Measurements from ENCODE around the gene FBXO34. TPM values are rescaled to one million over a fixed set of nuclear protein-coding genes. Genes with fewer than 3 reads are reported as not detected.
A peak's percentile ranks its signal among the peaks of the same experiment; 100 is the strongest.
"Not testable (repeated sequence)": the region's sequence is repeated elsewhere in the genome, so short reads cannot be mapped to it uniquely, and the experiment has no call there.

FBXO34 gene
- total RNA-seq, 1 donor from 2014 or later, result 29.5 TPM

DNA sequence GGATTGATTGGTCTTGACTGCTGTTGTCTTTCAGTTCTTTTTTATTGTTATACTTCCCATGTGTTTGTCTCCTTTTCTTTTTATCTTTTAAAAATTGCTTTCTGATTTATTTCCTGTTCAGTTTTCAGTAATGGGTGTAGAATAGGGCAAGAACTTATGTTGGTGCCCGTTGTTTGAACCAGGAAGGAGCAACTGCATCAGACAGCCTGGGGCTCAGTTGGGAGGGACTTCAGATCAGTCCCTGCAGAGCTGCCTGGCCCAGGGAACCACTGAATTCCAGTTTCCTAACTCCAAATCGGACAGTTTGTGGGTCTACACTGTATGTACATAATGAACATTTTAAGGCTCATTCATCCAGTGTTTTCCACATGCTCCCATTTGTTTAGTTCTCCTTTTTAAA is 64.9 kb downstream of the FBXO34 start:
- no peaks in the 10 kb centered on the region for H3K27me3 ChIP-seq (ENCODE audit: control insufficient read depth, insufficient read depth, low read length)
- peak; percentile 71 for DNase-seq (ENCODE audit: low read depth)
- TF ChIP-seq, protein P1, sequence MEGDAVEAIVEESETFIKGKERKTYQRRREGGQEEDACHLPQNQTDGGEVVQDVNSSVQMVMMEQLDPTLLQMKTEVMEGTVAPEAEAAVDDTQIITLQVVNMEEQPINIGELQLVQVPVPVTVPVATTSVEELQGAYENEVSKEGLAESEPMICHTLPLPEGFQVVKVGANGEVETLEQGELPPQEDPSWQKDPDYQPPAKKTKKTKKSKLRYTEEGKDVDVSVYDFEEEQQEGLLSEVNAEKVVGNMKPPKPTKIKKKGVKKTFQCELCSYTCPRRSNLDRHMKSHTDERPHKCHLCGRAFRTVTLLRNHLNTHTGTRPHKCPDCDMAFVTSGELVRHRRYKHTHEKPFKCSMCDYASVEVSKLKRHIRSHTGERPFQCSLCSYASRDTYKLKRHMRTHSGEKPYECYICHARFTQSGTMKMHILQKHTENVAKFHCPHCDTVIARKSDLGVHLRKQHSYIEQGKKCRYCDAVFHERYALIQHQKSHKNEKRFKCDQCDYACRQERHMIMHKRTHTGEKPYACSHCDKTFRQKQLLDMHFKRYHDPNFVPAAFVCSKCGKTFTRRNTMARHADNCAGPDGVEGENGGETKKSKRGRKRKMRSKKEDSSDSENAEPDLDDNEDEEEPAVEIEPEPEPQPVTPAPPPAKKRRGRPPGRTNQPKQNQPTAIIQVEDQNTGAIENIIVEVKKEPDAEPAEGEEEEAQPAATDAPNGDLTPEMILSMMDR (IDR thresholded peaks at IDR 0.05; ENCODE audit: insufficient read depth, low read length, severe bottlenecking), result no peak
- no peaks in the 10 kb centered on the region for H3K36me3 ChIP-seq (ENCODE audit: control insufficient read depth, insufficient read depth, low read length)
- no peak for FAIRE-seq
- H3K4me3 ChIP-seq (ENCODE audit: low read depth, low read length), result no peak overlapping the region

DNA sequence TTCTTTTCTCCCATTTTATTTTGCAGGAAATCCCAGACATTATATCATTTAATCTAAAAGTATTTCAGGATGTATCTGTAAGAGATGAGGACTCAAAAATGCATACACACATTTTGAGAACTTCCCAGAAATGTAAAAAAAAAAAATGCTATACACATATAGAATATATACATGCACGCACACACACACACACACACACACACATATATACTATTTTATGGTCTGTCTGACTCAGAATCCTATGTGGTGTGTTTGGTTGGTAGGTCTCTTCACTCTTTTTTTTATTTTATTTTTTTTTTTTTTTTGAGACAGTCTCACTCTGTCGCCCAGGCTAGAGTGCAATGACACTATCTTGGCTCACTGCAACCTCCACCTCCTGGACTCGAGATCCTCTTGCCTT is 65.5 kb downstream of the FBXO34 start:
- TF ChIP-seq, protein P1 (IDR thresholded peaks at IDR 0.05; ENCODE audit: insufficient read depth, low read length, severe bottlenecking), result no peak
- Histone ChIP-seq H3K36me3 (ENCODE audit: control insufficient read depth, insufficient read depth, low read length) (no peaks in the 10 kb centered on the region), H3K27me3 (ENCODE audit: control insufficient read depth, insufficient read depth, low read length) (no peaks in the 10 kb centered on the region), H3K4me3 (ENCODE audit: low read depth, low read length) (no peak overlapping the region)
- DNase-seq (ENCODE audit: low read depth), result no peak
- no peak for FAIRE-seq

GRCh38 chr14:55339770-55340169 is 68.5 kb downstream of the FBXO34 start:
- peak; percentile 92 for DNase-seq (ENCODE audit: low read depth)
- H3K4me3 ChIP-seq (ENCODE audit: low read depth, low read length), result no peak overlapping the region
- no peaks in the 10 kb centered on the region for H3K36me3 ChIP-seq (ENCODE audit: control insufficient read depth, insufficient read depth, low read length)
- FAIRE-seq, result no peak
- no peaks in the 10 kb centered on the region for H3K27me3 ChIP-seq (ENCODE audit: control insufficient read depth, insufficient read depth, low read length)
- TF ChIP-seq, protein P1 (IDR thresholded peaks at IDR 0.05; ENCODE audit: insufficient read depth, low read length, severe bottlenecking), result no peak

DNA sequence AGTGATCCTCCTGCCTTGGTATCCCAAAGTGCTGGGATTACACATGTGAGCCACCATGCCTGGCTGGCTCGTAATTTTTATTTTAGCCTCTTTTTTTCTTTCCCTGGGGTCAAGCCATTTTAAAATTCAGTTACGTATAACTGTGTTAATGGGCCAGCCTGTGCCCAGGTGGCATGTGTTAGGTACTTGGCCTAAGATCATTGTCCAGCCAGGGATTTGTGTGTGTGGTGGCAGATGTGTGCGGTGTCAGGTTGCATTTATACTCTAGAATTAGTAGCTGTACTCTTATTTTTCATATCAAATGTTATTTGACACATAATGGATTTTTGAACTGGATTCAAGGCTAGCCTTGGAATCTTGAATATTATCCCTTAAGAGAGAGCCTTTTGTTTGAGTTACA is 69.3 kb downstream of the FBXO34 start:
- Histone ChIP-seq H3K4me3 (ENCODE audit: low read depth, low read length) (no peak overlapping the region), H3K36me3 (ENCODE audit: control insufficient read depth, insufficient read depth, low read length) (no peaks in the 10 kb centered on the region), H3K27me3 (ENCODE audit: control insufficient read depth, insufficient read depth, low read length) (no peaks in the 10 kb centered on the region)
- no peak for FAIRE-seq
- TF ChIP-seq, protein P1 (IDR thresholded peaks at IDR 0.05; ENCODE audit: insufficient read depth, low read length, severe bottlenecking), result no peak
- DNase-seq (ENCODE audit: low read depth), result no peak

DNA sequence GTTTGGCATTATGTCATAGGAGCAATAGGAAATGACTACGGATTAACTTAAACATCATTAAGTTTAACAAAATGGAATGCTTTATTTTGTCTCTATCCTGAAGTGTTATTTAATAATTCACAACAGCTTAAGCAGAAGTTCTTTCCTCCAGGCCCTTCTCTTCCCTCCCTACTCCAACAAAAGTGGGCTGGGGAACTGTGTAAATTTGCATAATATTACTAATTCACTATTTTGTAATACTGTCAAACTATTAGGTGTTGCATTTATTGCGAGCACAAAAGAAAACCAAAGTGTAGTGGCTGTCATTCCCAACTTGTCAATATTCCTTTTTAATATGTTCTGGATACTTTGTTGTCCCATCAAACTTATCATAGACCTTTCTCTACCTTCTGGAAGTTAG is 70.6 kb downstream of the FBXO34 start:
- no peak for FAIRE-seq
- no peak for DNase-seq (ENCODE audit: low read depth)
- TF ChIP-seq, protein P1 (IDR thresholded peaks at IDR 0.05; ENCODE audit: insufficient read depth, low read length, severe bottlenecking), result no peak
- Histone ChIP-seq H3K36me3 (ENCODE audit: control insufficient read depth, insufficient read depth, low read length) (no peaks in the 10 kb centered on the region), H3K4me3 (ENCODE audit: low read depth, low read length) (no peak overlapping the region), H3K27me3 (ENCODE audit: control insufficient read depth, insufficient read depth, low read length) (no peaks in the 10 kb centered on the region)

GRCh38 chr14:55344582-55345163 is 73.5 kb downstream of the FBXO34 start:
- not testable (repeated sequence) for FAIRE-seq; H3K36me3 ChIP-seq (ENCODE audit: control insufficient read depth, insufficient read depth, low read length)

More at GRCh38 chr14:55344582-55345163, 73.5 kb downstream of the FBXO34 start:
- H3K4me3 ChIP-seq (ENCODE audit: low read depth, low read length); H3K27me3 ChIP-seq (ENCODE audit: control insufficient read depth, insufficient read depth, low read length); DNase-seq (ENCODE audit: low read depth): not testable (repeated sequence)
